Panc1 (cell line): ENCODE results near the gene FAAP20. TPM values are rescaled to one million over a fixed set of nuclear protein-coding genes. Genes with fewer than 3 reads are reported as not detected.

Source experiments
- ATAC-seq: fragments of 200-7000 bp; cut with Tn5 transposase; 2 replicates; pipeline ENCODE4 v1.9.1; 2020; ENCODE audit warnings: mild to moderate bottlenecking, moderate library complexity
- BruUV-seq: library from RNA; stranded (reverse); fragments of 400-500 nt; replicated peaks from 2 replicates; lab custom pipeline; 2021; lab: Mats Ljungman, UMichigan
- CTCF ChIA-PET: fragments of 300-600 bp; sonication (Branson Sonifier 250); formaldehyde crosslinking; loops from one replicate; lab custom pipeline; 2022; ENCODE audit warnings: antibody characterized with exemption; lab: Charles Lee
- POLR2A ChIA-PET: fragments of 300-600 bp; sonication (Branson Sonifier 250); formaldehyde crosslinking; loops from one replicate; lab custom pipeline; 2022; ENCODE audit warnings: antibody characterized with exemption; lab: Charles Lee
- DNase-seq: peaks from one replicate; pipeline ENCODE4 v3.0.0-alpha.2; 2010; ENCODE audit warnings: low read depth, low spot score
- H3K27ac ChIP-seq: 2 replicates; pipeline ENCODE4 v1.5.1; 2011; ENCODE audit warnings: mild to moderate bottlenecking, low read length, inconsistent platforms
- H3K27me3 ChIP-seq: fragments of 200-500 bp; sonication (Bioruptor generic); 2 replicates; pipeline ENCODE4 v1.6.0; 2014; ENCODE audit warnings: low read length, inconsistent platforms; ENCODE audit not compliant: control insufficient read depth, insufficient read depth
- H3K36me3 ChIP-seq: fragments of 200-500 bp; sonication (Bioruptor generic); 2 replicates; pipeline ENCODE4 v1.5.1; 2014; ENCODE audit warnings: inconsistent platforms, mild to moderate bottlenecking, low read length, moderate library complexity; ENCODE audit not compliant: control insufficient read depth, insufficient read depth
- H3K4me1 ChIP-seq: 2 replicates; pipeline ENCODE4 v1.5.1; 2011; ENCODE audit warnings: inconsistent platforms, mild to moderate bottlenecking, low read length, moderate library complexity; ENCODE audit not compliant: control insufficient read depth, insufficient read depth
- H3K4me3 ChIP-seq, 2 experiments: 2 replicates each; pipeline ENCODE4 v1.5.1; 2011 to 2012; ENCODE audit warnings: low read depth in 2 of 2, low read length in 2 of 2, mild to moderate bottlenecking in 2 of 2, inconsistent platforms in 1 of 2, moderate library complexity in 1 of 2
- H3K9me3 ChIP-seq: fragments of 200-500 bp; sonication (Bioruptor generic); 2 replicates; pipeline ENCODE4 v1.5.1; 2014; ENCODE audit warnings: low read depth, mild to moderate bottlenecking, inconsistent platforms, low read length, moderate library complexity; ENCODE audit not compliant: control insufficient read depth, insufficient read depth
- CTCF ChIP-seq: fragments of 450-650 bp; IDR thresholded peaks from 2 replicates; pipeline ENCODE4 v1.5.1; 2017; ENCODE audit warnings: mild to moderate bottlenecking
- POLR2AphosphoS5 ChIP-seq: IDR thresholded peaks from 2 replicates; pipeline ENCODE4 v1.6.1; 2012; ENCODE audit warnings: mild to moderate bottlenecking, low read depth, low read length, moderate library complexity
- SIN3A ChIP-seq: IDR thresholded peaks from 2 replicates; pipeline ENCODE4 v1.6.1; 2012; ENCODE audit warnings: low read depth, mild to moderate bottlenecking, low read length, moderate library complexity, borderline replicate concordance; ENCODE audit not compliant: insufficient read depth
- TCF7L2 ChIP-seq: IDR thresholded peaks from 2 replicates; pipeline ENCODE4 v1.6.1; 2011; ENCODE audit warnings: mild to moderate bottlenecking, low read depth, low read length, inconsistent platforms
- in situ Hi-C: cut with HindIII; loops from 2 replicates; pipeline ENCODE4 v1.10.0; 2016; ENCODE audit warnings: low sequenced_read_pairs, low pct_unique_long_range_greater_than_20kb
- intact Hi-C: fragments of 100-400 bp; cut with micrococcal nuclease; formaldehyde crosslinking; loops from one replicate; pipeline ENCODE4 v1.10.0; 2022; ENCODE audit not compliant: unreplicated experiment
- total RNA-seq: library from RNA; stranded (reverse); gene quantifications from one replicate; pipeline ENCODE4 v1.2.1, GENCODE V29; 2021; ENCODE audit not compliant: unreplicated experiment
- TF ChIP-seq, protein P1 (sequence below), 2 experiments: IDR thresholded peaks; 2 replicates each; pipeline ENCODE4 v1.6.1; 2011 to 2012; ENCODE audit warnings: low read depth in 2 of 2, control low read depth in 1 of 2, low read length in 1 of 2, mild to moderate bottlenecking in 1 of 2, moderate library complexity in 1 of 2; ENCODE audit not compliant: insufficient read depth in 1 of 2

Gene FAAP20
- total RNA-seq, 1 experiment from 2014 or later: 177 TPM

DNA sequence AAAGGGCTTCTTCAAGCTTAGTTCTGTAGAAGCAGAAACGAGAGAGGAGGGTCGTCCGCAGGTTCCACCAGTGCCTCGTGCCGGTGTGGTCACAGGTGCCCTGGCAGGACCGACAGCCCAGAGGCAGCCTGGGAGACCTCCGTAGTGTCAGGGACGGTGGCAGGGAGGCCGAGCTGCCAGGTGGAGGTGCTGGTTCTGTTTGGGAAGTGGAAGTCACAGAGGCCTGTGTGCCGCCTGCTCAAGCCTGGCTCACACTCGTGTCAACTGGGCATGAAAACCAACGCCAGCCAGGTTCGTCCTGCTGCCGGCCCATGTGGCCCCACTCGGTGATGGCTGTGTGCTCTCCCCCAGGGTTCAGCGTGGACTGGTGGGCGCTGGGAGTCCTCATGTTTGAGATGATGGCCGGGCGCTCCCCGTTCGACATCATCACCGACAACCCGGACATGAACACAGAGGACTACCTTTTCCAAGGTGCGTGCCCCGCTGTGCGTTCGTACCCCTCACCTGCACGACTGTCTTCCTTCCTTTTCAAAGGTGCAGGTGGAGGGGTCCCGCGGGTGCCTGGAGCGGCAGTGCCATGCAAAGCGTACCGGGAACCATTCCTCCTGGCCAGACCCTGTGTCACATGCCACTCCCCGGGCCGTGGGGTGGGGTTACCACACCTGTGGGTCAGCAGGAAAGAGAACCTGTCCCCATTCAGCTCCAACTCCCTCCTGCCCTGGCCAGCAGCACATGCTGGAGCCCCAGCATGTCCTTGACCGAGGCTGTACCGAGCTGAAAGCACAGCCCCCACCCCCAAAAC lies 20.8 kb downstream of the FAAP20 start:
- in situ Hi-C loops: no loop called here
- BruUV-seq: no TSS peak
- Histone ChIP-seq H3K4me3 (no peak overlapping the region), H3K4me1 (no peaks in the 10 kb centered on the region), H3K27ac (no peak overlapping the region), H3K36me3 (no peaks in the 10 kb centered on the region), H3K27me3 (no peaks in the 10 kb centered on the region), H3K9me3 (no peaks in the 10 kb centered on the region)
- no peak for TF ChIP-seq POLR2AphosphoS5
- TF ChIP-seq CTCF: no peak
- TF ChIP-seq TCF7L2: no peak
- TF ChIP-seq SIN3A: no peak
- TF ChIP-seq, protein P1, sequence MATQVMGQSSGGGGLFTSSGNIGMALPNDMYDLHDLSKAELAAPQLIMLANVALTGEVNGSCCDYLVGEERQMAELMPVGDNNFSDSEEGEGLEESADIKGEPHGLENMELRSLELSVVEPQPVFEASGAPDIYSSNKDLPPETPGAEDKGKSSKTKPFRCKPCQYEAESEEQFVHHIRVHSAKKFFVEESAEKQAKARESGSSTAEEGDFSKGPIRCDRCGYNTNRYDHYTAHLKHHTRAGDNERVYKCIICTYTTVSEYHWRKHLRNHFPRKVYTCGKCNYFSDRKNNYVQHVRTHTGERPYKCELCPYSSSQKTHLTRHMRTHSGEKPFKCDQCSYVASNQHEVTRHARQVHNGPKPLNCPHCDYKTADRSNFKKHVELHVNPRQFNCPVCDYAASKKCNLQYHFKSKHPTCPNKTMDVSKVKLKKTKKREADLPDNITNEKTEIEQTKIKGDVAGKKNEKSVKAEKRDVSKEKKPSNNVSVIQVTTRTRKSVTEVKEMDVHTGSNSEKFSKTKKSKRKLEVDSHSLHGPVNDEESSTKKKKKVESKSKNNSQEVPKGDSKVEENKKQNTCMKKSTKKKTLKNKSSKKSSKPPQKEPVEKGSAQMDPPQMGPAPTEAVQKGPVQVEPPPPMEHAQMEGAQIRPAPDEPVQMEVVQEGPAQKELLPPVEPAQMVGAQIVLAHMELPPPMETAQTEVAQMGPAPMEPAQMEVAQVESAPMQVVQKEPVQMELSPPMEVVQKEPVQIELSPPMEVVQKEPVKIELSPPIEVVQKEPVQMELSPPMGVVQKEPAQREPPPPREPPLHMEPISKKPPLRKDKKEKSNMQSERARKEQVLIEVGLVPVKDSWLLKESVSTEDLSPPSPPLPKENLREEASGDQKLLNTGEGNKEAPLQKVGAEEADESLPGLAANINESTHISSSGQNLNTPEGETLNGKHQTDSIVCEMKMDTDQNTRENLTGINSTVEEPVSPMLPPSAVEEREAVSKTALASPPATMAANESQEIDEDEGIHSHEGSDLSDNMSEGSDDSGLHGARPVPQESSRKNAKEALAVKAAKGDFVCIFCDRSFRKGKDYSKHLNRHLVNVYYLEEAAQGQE (IDR thresholded peaks at IDR 0.05; ENCODE audit: insufficient read depth in 1 of 2, low read depth in 2 of 2, low read length in 1 of 2): no peak
- ChIA-PET POLR2A (interaction anchor here (0.6 kb wide), 1 partner anchor 228 kb away, joined by 12 read pairs; no protein-coding TSS in a partner anchor), CTCF (interaction anchor here (0.6 to 1.5 kb wide), 6 partner anchors 10 to 210 kb away, joined by 3 to 5 read pairs (median 3); no protein-coding TSS in a partner anchor)
- ATAC-seq (peak; percentile 39), DNase-seq (no peak)
- intact Hi-C loops: no loop called here

DNA sequence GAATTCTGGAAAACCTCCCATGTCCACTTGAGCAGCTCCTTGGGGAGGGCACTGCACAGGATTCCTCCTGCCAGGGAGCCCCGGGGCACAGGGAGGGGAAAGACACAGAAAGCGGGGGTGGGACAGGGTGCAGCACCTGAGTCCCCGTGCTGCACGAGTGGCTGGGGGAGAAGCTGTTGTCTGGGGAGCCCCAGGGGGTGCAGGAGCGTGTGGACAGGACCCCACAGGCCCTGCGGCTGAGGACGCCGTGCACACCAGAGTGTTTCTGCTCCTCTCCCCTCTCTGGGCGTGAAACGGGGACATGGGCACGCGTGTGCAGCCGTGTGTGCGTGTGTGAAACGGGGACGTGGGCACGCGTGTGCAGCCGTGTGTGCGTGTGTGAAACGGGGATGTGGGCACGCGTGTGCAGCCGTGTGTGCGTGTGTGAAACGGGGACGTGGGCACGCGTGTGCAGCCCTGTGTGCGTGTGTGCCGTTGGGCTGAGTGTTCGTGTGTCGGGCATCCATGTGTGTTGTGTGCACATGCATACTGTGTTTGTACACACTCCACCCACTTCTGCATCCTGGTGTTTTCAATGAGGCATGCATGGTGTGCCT lies 21.9 kb downstream of the FAAP20 start:
- no peak overlapping the region for H3K27ac ChIP-seq
- no peaks in the 10 kb centered on the region for H3K9me3 ChIP-seq
- no peaks in the 10 kb centered on the region for H3K4me1 ChIP-seq
- H3K36me3 ChIP-seq: no peaks in the 10 kb centered on the region
- H3K27me3 ChIP-seq: no peaks in the 10 kb centered on the region
- ATAC-seq (no peak), DNase-seq (no peak)
- CTCF ChIA-PET: no interaction called here
- no peak overlapping the region for H3K4me3 ChIP-seq
- no peak for TF ChIP-seq POLR2AphosphoS5
- TF ChIP-seq SIN3A: no peak
- TF ChIP-seq, protein P1 (IDR thresholded peaks at IDR 0.05; ENCODE audit: insufficient read depth in 1 of 2, low read depth in 2 of 2, low read length in 1 of 2): no peak
- TF ChIP-seq CTCF: no peak
- TF ChIP-seq TCF7L2: no peak
- intact Hi-C loops: no loop called here
- POLR2A ChIA-PET: no interaction called here
- BruUV-seq: no TSS peak
- in situ Hi-C loops: no loop called here
